Neuron (in vitro differentiated cells): ENCODE results near the gene TNRC6B.

ENCODE experiments used
- H2AFZ ChIP-seq: one replicate; pipeline ENCODE4 v1.6.1; 2013; ENCODE audit warnings: low read depth, mild to moderate bottlenecking, inconsistent platforms, low read length, moderate library complexity
- H3K27me3 ChIP-seq: one replicate; pipeline ENCODE4 v1.6.1; 2013; ENCODE audit warnings: low read length; ENCODE audit not compliant: insufficient read depth
- H3K36me3 ChIP-seq: one replicate; pipeline ENCODE4 v1.6.1; 2013; ENCODE audit warnings: low read length; ENCODE audit not compliant: insufficient read depth
- H3K4me1 ChIP-seq: one replicate; pipeline ENCODE4 v1.6.1; 2013; ENCODE audit warnings: low read length; ENCODE audit not compliant: insufficient read depth
- H3K4me3 ChIP-seq: 2 replicates; pipeline ENCODE4 v1.5.1; 2013; ENCODE audit warnings: mild to moderate bottlenecking, low read length, moderate library complexity
- H3K9me3 ChIP-seq: one replicate; pipeline ENCODE4 v1.6.1; 2013; ENCODE audit warnings: low read length

The TNRC6B gene

GRCh38 chr22:40271440-40271839 lies 93.7 kb downstream of the TNRC6B start:
- no peaks in the 10 kb centered on the region for H3K27me3 ChIP-seq
- no peaks in the 10 kb centered on the region for H3K9me3 ChIP-seq
- H3K36me3 ChIP-seq, result peaks cover 68% of the 10 kb centered on the region
- no peaks in the 10 kb centered on the region for H3K4me1 ChIP-seq
- H2AFZ ChIP-seq, result no peak overlapping the region
- no peak overlapping the region for H3K4me3 ChIP-seq

DNA sequence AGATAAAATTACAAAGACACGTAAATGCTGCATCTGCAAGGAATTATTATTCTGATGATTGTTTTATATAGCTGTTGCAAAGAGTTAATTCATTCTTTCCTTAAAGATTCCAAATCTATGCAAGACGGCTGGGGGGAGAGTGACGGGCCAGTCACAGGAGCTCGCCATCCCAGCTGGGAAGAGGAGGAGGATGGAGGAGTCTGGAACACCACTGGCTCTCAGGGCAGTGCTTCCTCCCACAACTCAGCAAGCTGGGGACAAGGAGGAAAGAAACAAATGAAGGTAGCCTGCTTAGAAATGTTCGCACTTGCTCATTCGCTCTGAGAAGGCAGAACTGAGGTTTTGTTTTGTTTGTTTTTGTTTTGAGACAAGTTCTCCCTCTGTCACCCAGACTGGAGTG lies 95.6 kb downstream of the TNRC6B start:
- Histone ChIP-seq H2AFZ (no peak overlapping the region), H3K9me3 (no peaks in the 10 kb centered on the region), H3K4me1 (no peaks in the 10 kb centered on the region), H3K36me3 (peaks cover 64% of the 10 kb centered on the region), H3K4me3 (no peak overlapping the region), H3K27me3 (no peaks in the 10 kb centered on the region)

DNA sequence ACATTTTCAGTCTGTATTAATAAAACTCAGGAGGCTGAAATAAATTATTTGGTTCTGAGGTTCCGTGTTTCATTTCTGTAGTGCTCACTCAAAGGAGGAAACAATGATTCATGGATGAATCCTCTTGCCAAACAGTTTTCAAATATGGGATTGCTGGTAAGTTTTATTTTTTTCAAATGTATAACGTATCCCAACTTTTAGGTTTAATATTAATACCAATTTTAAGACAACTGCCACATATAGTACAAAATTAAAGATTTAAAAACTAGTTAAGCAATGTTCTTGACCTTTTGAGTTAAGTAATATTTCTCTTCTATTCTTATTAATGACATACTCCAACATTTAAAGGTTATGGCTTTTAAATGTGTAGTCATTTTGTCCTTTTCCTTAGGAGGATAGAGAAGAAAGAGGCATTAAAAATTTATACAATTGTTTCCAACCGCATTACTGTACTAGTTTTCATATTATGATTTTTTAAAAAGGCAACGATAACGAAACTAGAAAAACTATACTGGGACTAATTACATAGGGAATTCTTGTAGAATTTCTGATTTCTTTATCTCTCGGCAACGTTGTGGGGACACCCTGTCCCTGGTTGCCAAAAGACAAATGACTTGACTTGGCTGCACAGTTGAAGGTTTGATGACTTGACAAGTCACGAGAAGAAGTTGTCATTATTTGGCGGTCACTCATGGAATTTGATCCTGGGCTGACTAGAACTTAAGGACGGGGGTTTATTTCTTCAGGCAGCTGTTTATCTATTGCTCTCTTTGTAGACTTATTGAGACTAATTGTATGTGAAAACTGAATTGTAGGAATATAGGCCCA lies 99.5 kb downstream of the TNRC6B start:
- Histone ChIP-seq H3K36me3 (peaks cover 75% of the 10 kb centered on the region), H3K4me3 (no peak overlapping the region), H3K9me3 (no peaks in the 10 kb centered on the region), H3K4me1 (no peaks in the 10 kb centered on the region), H3K27me3 (no peaks in the 10 kb centered on the region), H2AFZ (no peak overlapping the region)

DNA sequence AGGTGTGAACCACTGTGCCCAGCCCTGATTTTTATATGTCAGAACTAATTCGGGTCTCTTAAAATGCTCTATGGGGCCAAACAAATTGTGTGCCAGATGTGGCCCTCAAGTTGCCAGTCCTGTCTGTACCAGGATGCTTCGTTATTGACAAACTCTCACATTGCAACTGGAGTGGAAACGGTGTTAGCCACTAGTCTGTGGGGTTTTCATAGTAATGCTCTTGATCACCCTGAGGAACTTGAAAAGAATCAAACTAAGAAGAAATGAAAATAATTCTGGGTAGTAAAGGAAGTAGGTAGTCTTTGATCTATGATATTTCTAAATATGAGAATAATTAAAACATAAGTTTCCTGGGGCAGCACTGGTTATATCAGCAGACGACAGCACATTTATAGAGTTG lies 101.3 kb downstream of the TNRC6B start:
- Histone ChIP-seq H3K4me3 (no peak overlapping the region), H3K4me1 (no peaks in the 10 kb centered on the region), H3K9me3 (no peaks in the 10 kb centered on the region), H3K36me3 (peaks cover 67% of the 10 kb centered on the region), H2AFZ (no peak overlapping the region), H3K27me3 (no peaks in the 10 kb centered on the region)

DNA sequence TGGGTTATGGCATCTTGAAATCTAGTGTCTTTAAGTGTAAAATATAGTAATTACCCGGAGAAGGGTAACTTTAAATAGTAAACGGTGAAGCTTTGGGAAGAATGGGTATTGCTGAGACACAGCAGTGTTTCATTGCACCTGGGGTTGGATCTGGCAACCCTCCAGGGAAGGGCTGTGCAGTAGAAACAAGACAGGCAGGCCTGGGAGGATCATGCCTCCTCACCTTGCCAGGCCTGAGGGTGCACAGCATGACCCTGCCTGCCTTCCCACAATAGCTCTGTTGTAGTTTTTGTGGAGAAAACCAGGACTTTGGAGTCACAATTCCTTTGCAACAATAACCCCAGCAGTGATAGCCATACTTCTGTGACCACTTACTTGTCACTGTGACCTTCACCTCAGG lies 104.0 kb downstream of the TNRC6B start:
- no peaks in the 10 kb centered on the region for H3K27me3 ChIP-seq
- no peak overlapping the region for H3K4me3 ChIP-seq
- H3K36me3 ChIP-seq, result peaks cover 79% of the 10 kb centered on the region
- H3K9me3 ChIP-seq, result no peaks in the 10 kb centered on the region
- no peaks in the 10 kb centered on the region for H3K4me1 ChIP-seq
- no peak overlapping the region for H2AFZ ChIP-seq

GRCh38 chr22:40285513-40285912 lies 107.8 kb downstream of the TNRC6B start:
- Histone ChIP-seq H3K36me3 (peaks cover 78% of the 10 kb centered on the region), H3K27me3 (no peaks in the 10 kb centered on the region)

GRCh38 chr22:40289991-40290459 lies 112.3 kb downstream of the TNRC6B start:
- H3K9me3 ChIP-seq, result no peaks in the 10 kb centered on the region
- no peak overlapping the region for H2AFZ ChIP-seq
- H3K36me3 ChIP-seq, result peaks cover 80% of the 10 kb centered on the region
- H3K4me1 ChIP-seq, result peaks cover 14% of the 10 kb centered on the region
- H3K27me3 ChIP-seq, result no peaks in the 10 kb centered on the region
- no peak overlapping the region for H3K4me3 ChIP-seq

More at GRCh38 chr22:40285513-40285912, 107.8 kb downstream of the TNRC6B start:
- Histone ChIP-seq H3K4me1 (peaks cover 13% of the 10 kb centered on the region), H3K9me3 (no peaks in the 10 kb centered on the region), H3K4me3 (no peak overlapping the region), H2AFZ (no peak overlapping the region)

DNA sequence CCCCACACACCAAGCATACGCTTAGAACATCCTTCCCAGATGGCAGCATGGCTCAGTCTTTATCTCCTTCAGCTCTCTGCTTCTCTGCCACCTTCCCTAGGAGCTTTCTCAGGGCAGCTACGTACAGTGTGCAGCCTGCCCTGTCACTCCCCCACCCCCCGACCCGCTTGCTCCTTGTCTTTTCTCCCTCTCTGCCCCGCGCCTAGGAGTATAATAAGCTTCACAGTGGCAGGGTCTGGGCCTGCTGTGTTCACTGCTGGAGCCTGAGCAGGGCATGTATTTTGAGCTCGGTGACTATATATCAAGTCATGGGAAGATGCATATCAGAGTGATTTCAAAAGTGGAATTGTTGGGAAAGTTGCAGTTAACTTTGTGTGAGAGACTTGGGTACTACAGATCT lies 112.8 kb downstream of the TNRC6B start:
- no peak overlapping the region for H2AFZ ChIP-seq
- H3K27me3 ChIP-seq, result no peaks in the 10 kb centered on the region
- H3K4me1 ChIP-seq, result peaks cover 14% of the 10 kb centered on the region
- H3K36me3 ChIP-seq, result peaks cover 75% of the 10 kb centered on the region
- H3K4me3 ChIP-seq, result no peak overlapping the region
- H3K9me3 ChIP-seq, result no peaks in the 10 kb centered on the region

DNA sequence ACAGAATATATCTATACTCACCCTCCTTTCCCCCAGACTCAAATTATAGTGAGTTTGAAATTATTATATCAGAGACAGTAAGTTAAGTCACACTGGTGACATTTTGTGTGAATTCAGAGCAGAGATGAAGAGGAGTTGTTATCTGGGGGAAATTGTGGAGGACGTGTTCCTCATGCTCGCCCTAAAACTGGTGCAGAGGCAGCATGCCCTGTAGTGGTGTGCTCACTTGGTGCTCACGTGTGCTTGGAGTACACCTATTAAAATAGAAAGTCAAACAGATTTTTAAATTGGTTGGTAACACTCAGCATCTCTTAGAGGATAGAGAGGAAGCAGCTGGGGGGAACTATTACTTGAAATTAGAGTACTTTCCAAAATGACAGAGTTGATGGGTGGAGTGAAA lies 117.0 kb downstream of the TNRC6B start:
- H3K36me3 ChIP-seq, result peaks cover 63% of the 10 kb centered on the region

DNA sequence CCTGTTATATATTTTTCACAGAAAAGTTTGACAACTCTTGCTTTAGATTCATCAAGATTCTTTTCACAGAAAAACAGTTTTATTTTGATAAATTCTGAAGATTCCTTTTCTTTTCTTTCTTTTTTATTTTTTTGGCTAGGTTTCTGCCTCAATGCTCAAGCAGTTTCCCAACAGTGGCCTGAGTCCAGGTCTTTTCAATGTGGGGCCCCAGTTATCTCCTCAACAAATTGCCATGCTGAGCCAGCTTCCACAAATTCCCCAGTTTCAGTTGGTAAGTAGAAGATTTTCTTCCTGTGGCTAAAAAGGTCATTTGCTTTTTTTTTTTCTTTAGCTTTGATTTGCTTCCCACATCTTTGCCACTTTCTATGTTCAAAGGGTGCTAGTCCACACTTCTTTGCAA lies 122.6 kb downstream of the TNRC6B start:
- Histone ChIP-seq H3K36me3 (peaks cover 65% of the 10 kb centered on the region), H3K27me3 (no peaks in the 10 kb centered on the region), H3K9me3 (peaks cover 4% of the 10 kb centered on the region), H2AFZ (no peak overlapping the region), H3K4me3 (no peak overlapping the region), H3K4me1 (no peaks in the 10 kb centered on the region)

More for the DNA sequence above, 117.0 kb downstream of the TNRC6B start:
- no peak overlapping the region for H3K4me3 ChIP-seq
- H2AFZ ChIP-seq, result no peak overlapping the region
- H3K4me1 ChIP-seq, result peaks cover 9% of the 10 kb centered on the region
- H3K27me3 ChIP-seq, result no peaks in the 10 kb centered on the region
- H3K9me3 ChIP-seq, result no peaks in the 10 kb centered on the region

GRCh38 chr22:40300884-40301672 lies 123.4 kb downstream of the TNRC6B start:
- Histone ChIP-seq H3K4me1 (no peaks in the 10 kb centered on the region), H3K9me3 (peaks cover 4% of the 10 kb centered on the region), H2AFZ (no peak overlapping the region), H3K4me3 (no peak overlapping the region), H3K27me3 (no peaks in the 10 kb centered on the region), H3K36me3 (peaks cover 66% of the 10 kb centered on the region)

GRCh38 chr22:40302149-40302548 lies 124.4 kb downstream of the TNRC6B start:
- no peaks in the 10 kb centered on the region for H3K4me1 ChIP-seq
- H3K27me3 ChIP-seq, result no peaks in the 10 kb centered on the region
- H3K4me3 ChIP-seq, result no peak overlapping the region
- H3K36me3 ChIP-seq, result peaks cover 64% of the 10 kb centered on the region
- H3K9me3 ChIP-seq, result peaks cover 4% of the 10 kb centered on the region
- no peak overlapping the region for H2AFZ ChIP-seq

GRCh38 chr22:40305625-40306024 lies 127.9 kb downstream of the TNRC6B start:
- peaks cover 80% of the 10 kb centered on the region for H3K36me3 ChIP-seq
- peaks cover 4% of the 10 kb centered on the region for H3K9me3 ChIP-seq
- H2AFZ ChIP-seq, result no peak overlapping the region
- H3K27me3 ChIP-seq, result no peaks in the 10 kb centered on the region
- no peak overlapping the region for H3K4me3 ChIP-seq
- no peaks in the 10 kb centered on the region for H3K4me1 ChIP-seq
